ENCODE measurements around the gene CHST13.

CHST13 gene

DNA sequence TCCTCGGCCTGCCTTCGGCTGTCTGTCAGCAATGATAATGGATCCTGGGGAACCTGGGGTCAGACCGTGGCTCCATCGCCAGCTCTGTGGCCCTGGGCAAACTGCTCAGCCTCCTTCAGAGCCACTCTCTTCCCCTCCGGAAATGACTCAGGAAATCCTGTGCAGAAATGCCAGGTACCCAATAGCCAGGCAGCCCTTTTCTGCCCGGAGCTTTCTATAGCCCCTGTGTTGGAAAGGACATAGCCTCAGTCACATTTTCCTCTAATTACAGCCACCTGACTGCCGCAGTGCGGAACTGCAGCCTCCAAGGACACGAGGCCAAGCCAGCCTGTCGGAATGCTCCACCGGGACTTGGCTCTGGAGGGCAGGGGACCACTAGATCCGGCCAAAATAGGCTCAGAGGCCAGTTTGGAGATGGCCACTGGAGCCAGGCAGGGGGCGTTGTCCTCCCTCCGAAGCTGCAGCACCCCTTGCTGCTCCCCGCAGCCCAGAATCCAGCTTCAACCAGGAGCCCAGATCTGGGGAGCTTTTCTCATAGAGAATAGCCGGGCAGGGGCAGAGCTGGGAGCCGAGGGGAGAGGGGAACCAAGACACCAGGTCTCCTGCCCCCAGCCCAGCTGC is 36.7 kb upstream of the CHST13 start:
- no peak for DNase-seq (ENCODE audit: low read depth, low spot score)
- no peak overlapping the region for H3K27ac ChIP-seq

DNA sequence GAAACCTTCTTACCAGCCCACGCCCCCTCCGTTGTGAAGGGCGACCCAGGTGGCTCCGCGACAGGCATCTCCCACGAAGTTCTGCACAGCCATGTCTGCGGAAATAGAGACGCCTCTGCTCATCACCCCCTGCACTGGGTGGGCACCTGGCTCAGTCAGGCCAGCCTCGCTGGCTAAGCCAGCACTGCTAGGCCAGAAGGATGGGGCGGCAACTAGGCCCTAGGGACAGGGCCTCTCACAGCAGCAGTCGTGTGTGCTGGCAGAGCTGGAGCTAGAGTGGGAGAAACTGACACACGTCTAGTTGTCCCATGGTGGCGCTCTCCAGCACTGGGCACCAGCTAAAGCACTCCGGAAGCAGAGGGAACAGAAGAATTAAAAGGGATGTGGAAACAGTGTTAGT is 35.8 kb upstream of the CHST13 start:
- DNase-seq (ENCODE audit: low read depth, low spot score), result no peak
- H3K27ac ChIP-seq, result no peak overlapping the region

DNA sequence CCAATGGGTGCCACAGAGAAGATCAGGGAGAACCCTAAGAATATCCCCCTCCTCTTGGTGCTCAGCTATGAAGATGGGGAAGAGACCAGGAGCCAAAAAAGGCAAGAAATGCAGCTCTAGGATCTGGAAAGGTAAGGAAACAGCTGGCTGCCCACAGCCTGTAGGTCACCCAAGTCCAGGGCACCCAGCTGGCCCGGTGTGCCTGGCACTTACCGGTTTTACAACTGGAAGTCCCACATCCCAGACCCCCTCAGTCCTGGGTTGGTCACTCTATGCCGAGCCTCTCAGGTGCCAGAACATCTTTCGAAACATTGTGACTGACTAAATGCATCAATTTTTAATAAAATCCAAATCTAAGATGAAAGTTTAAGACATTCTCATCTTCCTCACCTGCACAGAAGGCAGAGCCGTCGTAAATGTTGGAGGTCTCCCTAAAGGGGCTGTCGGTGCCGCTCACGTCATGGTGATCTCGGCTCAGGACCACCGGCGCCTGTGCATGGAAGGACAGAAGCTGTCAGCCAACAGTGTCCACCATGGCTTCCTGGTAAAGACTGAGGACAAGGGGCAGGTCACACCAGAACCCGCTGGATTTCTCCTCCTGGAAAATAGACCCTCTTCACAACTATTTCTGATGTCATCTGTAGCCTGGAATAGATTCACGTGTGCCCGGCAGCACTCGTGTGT is 34.9 kb upstream of the CHST13 start:
- DNase-seq (ENCODE audit: low read depth, low spot score), result no peak
- no peak overlapping the region for H3K27ac ChIP-seq

DNA sequence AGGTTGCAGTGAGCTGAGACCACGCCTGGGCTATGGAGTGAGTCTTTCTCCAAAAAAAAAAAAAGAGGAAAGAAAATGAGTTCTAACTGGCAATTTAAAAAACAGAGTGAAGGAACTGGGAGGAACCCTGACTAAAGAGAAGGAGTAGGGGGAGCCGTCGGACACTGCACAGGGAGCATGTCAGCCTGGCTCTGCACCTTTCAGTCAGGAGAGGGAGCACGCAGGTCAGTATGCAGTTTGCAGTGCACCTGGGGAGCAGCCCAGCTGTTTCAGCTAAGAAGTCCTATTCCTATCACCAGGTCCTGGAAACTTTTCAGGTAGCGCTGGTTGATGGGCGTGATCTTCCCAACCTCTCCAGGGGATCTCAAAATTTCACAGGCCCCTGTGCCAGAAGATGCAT is 33.3 kb upstream of the CHST13 start:
- no peak for DNase-seq (ENCODE audit: low read depth, low spot score)
- H3K27ac ChIP-seq, result no peak overlapping the region

DNA sequence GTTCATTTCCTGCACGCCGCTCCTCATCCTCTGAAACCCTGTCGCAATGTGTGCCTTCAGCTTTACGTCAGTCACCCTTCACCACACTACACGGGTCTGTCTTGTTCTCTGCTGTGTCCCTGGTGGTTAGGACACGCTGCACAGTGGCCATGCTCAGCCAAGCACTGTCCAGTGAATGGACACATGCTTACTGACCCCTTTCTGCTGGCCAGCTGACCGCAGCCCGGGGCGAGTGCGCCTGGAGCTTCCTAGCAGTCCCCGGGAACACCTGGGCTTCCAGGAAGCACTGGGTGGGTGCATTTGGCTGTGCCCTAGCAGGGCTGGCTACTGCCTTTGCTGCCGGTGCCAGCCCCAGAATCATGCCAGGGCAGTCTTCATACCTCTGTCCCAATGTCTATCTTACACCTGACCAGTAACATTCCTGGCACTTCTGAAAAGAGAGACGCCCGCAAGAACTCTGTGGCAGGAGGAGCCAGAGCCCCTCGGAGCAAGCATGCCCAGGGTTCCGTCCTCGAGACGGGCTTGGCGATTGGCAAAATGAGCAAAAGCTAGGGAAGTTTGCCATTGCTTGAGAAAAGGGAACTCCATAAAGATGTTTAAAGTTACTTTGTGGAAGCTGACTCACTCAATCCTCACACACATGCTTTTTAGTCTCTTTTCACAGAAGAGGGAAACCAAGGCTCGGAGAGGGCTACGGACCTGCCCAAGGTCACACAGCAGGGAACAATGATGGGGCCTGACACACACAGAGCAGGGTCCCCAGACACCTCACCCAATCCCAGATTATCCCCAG is 32.5 kb upstream of the CHST13 start:
- no peak overlapping the region for H3K27ac ChIP-seq
- no peak for DNase-seq (ENCODE audit: low read depth, low spot score)

DNA sequence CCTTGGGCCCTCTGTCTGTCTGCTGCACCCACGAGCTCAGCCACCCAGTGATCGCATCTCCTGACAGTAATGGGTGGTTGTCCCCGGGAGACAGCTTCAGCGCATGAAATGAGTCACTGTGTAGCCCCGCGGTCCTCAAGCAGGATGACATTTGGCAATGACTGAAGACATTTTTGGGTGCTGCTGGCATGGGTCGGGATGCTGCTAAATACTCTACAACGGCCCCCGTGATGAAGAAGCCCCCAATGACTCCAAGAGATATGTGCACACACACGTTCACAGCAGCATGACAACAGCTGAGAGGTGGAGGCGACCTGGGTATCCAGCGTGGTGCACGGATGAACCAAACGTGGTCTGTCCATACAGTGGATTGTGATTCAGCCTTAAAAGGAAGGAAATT is 30.9 kb upstream of the CHST13 start:
- no peak for DNase-seq (ENCODE audit: low read depth, low spot score)
- H3K27ac ChIP-seq, result no peak overlapping the region

DNA sequence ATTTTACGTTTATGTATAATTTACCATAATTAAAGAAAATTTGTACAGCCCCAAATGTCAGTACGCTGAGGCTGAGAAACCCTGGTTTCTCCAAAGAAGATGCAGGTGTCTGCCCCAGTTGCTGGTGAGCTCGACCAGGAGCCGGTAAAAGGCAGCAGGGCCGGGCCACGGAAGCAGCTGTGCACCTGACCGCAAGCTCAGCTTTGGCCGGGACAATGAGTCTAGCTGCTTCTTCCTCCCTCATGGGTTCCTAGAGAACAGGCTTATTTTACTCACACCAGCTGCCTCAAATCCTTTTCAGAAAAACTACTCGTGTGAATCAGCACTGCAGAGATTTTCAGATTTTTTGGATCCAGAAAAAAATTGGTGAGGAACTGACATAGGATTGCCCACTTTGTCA is 30.2 kb upstream of the CHST13 start:
- no peak for DNase-seq (ENCODE audit: low read depth, low spot score)
- H3K27ac ChIP-seq, result no peak overlapping the region

DNA sequence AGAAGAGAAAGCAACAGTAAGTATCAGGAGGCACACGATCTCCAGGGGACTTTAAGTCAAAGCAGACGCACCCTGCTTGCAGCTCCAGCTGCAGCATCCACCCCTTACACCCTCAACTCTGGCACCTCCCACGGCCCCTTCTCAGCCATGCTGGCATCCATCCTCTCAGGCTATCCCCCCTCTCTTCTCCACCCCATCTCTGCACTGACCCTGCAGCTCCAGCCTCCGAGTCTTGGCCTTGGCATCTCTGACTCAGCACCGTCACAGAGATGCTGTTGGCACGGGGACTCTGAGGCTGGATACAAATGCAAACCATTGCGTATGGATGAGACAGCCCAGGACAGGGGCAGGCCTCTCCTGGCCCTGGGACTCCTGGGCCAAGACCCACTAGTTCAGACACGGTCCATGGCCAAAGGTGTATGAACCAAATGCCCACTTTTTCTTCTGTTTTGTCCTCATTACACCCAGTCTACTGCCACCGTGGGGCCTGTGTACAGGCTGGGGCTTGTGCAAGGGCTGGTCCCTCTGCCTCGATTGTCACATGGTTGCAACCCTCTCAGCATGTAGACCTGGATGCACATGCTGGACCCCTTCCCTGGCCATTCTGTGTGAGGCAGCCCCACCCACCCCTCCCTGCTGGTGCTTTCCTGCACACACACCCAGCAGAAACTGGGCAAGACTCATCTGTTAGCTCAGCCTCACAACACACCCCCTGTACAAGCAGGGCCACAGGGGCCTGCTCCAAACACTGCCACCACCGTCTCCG is 29.6 kb upstream of the CHST13 start:
- no peak overlapping the region for H3K27ac ChIP-seq
- DNase-seq (ENCODE audit: low read depth, low spot score), result no peak

DNA sequence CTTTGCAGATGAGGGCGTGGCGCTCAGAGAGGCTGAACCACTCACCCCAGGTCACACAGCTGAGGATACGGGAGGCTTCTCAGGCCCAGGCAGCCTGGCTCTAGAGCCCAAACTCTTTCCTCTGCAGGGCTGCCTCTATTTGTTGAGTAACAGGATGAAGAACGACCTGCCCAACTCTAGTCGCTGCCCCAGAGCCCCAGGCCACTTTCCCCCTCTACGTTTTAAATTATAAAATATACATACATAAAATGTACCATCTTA is 29.1 kb upstream of the CHST13 start:
- H3K27ac ChIP-seq, result no peak overlapping the region
- DNase-seq (ENCODE audit: low read depth, low spot score), result no peak

DNA sequence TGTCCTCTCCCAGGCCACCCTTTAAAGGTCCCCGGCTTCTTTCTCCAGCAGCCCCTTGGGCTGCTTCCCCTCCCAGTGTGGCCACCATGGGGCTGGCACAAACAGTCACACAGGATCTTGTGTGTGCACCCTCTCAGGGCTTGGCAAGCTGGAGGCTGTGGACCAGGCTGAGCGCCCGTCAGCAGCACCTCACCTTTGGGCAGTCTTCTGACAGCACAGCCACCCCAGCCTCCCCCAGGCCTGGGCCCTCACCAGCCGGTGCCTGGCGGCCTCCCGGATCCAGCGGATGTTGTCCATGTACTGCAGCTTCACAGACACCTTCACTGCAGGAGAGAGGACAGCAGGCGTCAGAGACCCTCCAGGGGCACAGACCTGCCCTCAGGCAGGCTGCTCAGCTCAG is 28.2 kb upstream of the CHST13 start:
- H3K27ac ChIP-seq, result no peak overlapping the region
- DNase-seq (ENCODE audit: low read depth, low spot score), result no peak

DNA sequence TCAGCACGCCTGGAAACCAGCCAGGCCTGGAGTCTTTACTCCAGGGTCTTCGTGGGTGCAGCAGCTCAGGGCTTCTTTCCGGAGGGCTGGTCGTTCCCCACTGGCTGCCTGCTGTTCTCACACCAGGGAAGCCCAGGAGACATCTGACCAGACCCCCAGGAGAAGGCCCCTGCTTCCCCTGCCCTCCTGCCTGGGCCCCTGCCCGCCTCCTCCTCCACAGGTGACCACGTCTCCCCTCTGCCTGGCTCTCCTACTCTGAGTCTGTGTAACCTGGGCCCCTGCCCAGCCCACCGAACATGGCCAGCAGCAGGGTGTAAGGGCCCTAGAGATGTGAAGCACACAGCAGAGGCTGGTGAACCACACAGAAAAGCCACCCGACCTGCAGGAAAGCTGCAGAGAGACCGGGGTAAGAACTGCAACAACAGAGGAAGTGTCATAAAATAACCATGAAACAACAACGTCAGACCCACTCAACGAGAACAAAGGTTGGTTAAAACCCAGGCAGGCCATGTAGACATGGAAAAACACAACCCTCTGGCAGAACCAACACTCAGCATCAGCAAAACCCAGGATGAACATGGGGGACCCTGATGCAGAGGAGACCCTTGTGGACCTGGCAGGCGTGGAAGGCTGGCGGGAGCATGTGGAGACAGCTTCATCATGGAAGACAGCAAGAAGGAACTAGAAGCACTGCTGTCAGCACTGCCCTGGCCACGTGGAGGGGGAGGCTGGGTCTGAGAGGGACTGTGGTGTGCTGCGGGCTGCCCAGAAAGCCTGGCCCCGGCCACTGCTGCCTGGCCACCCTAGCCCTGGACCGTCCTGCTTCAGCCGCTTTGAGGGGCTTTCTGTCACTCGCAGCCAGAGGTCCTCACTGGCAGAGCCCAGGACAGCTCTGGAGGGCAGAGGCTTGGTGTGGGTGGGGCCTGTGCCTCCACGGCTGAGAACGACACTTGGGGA is 26.8 kb upstream of the CHST13 start:
- H3K27ac ChIP-seq, result no peak overlapping the region
- DNase-seq (ENCODE audit: low read depth, low spot score), result no peak

DNA sequence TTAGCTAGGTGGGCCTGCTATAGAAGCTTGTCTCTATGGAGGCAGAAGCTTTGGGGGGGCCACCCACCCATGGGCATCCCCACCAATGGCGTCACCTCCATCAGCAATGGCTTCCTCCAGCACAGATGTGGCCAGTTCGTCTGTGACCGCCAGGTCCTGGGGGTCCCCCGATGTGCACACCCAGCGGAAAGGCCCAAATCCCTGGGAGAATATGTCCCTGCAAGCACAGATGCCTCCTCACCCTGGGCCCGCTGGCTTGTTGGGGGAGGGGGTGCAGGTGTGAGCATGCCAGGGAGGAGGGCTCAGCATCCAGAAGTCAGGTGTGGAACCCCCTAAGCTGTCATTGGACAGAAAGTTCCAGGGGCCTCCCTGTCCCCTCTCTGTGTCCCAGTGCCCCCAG is 26.0 kb upstream of the CHST13 start:
- no peak overlapping the region for H3K27ac ChIP-seq
- no peak for DNase-seq (ENCODE audit: low read depth, low spot score)

DNA sequence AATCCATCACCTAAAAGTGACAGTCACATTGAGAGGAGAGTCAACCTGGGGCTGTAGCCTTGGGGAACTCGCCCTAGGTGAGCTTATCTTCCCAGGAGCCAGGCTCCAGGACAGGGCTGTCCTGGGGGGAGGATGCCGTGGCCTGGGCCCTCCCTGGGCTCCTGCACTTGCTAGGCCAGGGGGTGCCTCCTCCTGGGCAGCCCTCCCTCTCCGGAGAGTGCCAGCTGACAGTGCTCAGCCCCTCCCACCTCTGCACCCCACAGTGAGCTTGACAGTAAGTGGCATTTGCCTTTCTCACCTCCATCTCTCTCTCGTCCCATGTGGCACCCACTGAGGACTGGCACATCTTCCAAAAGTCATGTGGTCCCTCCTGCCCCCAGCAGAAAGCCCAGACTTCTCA is 25.5 kb upstream of the CHST13 start:
- no peak overlapping the region for H3K27ac ChIP-seq
- no peak for DNase-seq (ENCODE audit: low read depth, low spot score)

DNA sequence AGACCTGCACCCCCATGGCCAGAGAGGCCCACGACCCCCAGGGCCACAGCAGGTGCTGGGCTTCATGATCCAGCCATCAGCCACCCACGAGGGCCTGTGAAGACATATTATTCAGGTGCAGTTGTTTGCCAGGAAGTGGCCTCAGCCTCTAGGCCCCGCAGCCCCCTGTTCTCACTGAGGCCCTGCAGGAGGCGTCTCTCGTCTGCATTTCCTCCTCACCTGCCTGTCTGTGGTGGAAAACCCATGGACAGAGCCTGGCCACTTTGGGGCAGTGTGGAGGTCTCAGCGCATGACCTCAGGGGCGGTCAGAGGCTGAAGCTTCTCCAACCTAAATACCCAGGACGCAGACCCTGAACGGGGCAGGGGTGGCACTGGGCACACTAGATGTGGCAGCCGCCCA is 25.0 kb upstream of the CHST13 start:
- no peak for DNase-seq (ENCODE audit: low read depth, low spot score)
- no peak overlapping the region for H3K27ac ChIP-seq

DNA sequence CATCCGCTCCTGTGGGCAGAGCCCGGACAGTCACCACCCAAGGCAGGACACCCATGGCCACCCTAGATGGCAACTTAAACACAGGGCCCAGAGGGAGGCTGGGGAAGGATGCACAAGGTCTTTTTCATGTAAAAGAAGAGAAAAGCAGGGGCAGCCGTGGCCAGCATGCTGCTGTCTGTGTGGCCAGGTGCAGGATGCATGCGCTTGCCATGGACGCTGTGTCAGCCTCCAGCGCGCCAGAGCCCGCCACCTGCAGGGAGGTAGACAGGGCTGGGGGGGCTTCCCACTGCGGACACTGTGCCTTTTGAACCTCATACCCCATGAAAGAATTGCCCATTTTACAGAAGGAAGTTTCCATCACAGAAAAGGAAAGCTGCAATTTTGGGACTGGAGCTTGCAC is 24.6 kb upstream of the CHST13 start:
- no peak for DNase-seq (ENCODE audit: low read depth, low spot score)
- no peak overlapping the region for H3K27ac ChIP-seq

DNA sequence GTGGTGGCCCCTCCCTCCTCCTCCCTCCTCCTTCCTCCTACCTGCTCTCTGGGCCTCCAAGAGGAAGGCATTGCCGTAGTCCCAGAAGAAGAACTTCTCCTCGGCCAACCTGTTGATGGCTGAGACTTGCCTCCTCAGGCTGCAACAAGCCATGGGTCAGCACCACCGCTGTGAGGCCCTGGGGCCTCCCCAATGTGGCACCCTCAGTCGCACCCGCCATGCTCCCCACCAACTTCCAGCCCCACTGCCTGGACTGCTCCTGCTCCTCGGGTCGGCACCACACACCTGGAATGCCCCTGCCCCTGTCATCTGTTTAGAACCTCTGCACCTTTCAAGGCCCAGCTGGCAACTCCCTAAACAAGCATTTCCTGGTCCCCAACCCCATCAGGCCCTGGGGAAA is 23.9 kb upstream of the CHST13 start:
- no peak overlapping the region for H3K27ac ChIP-seq
- DNase-seq (ENCODE audit: low read depth, low spot score), result no peak

DNA sequence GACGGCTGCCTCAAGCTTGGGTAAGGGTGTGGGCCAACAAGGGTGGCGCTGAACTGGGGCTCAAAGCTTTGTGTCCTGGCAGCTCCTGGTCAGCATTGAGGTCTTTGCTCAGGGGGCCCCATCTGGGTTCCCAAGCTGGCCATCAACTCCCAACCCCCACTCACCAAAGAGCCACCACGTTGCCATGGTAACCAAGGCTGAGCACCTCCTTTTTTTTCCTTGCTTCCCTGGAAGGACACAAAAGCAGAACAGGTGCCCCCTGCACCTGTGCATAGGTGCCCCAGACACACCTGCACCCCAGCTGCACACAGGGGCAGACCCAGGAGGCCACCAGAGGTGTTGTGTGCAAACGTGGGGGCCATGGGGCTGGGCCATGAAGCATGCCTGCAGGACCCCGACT is 22.9 kb upstream of the CHST13 start:
- no peak for DNase-seq (ENCODE audit: low read depth, low spot score)
- no peak overlapping the region for H3K27ac ChIP-seq

DNA sequence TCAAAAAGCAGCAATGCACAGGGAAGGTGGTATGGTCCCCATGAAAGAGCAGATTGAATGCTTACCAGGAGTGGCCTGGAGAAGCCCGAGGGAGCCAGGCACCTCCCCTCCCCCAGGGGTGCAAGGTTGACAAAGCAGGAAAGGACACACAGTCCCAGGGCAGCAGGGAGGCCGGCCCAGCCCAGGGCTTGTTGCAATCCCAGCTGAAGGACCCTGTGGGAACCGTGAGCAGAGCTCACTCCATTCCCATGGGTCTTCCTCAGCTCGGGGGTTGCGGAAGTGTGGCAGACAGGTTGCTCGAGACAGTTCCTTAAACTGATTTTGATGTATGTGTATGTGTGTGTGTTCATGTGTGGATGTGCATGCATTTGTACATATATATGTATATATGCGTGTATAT is 22.2 kb upstream of the CHST13 start:
- H3K27ac ChIP-seq, result no peak overlapping the region
- DNase-seq (ENCODE audit: low read depth, low spot score), result no peak

DNA sequence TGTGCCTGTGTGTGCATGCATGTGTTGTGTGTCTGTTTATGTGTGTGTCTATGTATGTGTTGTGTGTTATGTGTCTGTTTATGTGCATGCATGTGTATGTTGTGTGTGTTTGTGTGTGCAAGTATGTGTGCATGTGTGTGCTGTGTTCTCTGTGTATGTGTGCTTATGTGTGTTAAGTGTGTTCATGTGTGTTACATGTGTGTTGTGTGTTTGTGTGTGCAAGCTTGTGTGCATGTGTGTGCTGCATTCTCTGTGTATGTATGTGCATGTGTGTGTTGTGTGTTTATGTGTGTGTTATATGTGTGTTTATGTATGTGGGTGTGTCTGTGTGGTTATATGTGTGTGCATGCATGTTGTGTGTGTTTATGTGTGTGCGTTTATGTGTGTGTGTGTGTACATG is 21.3 kb upstream of the CHST13 start:
- DNase-seq (ENCODE audit: low read depth, low spot score), result no peak
- no peak overlapping the region for H3K27ac ChIP-seq

DNA sequence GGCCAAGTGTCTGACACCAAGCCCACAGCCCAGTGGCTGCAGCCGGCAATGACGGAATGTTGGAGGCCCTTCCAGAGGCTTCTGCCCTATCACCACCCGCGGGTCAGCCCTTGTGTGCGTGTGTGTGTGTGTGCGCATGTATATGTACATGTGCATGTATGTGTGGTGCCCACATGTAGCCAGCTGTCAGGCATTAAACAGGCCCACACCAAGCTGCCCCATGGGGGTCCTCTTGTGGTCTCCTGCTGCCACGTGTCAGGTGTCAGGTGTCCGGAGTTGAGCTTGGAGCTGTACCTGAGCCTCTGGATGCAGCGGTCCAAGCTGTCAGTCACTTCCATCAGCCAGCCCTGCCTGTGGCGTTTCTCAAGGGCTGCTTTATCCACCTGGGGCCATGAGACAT is 20.3 kb upstream of the CHST13 start:
- H3K27ac ChIP-seq, result no peak overlapping the region
- no peak for DNase-seq (ENCODE audit: low read depth, low spot score)
